ENCODE measurements around the gene TREML2.

DNA sequence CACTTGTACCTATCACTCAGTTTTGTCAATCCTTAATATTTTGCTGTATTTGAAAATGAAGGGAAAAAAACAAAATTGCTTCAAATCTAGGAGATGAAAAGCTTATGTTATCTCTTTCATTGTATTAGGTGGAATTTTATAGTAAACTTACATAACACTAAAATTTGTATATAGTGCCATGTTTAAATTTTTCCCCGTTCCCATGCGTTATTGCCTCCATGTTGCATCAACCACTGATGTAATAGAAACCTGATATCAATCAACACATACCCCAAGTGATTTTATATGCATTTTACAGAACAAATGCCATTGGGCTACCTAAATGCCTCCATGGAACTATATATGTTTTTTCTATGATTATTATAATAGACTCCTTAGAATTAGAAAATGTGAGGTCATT is 23.3 kb downstream of the TREML2 start:
- TF ChIP-seq NFIC (IDR thresholded peaks at IDR 0.05) (no peak), EGR1 (IDR thresholded peaks at IDR 0.05) (no peak), EP300 (IDR thresholded peaks at IDR 0.05; ENCODE audit: borderline replicate concordance) (no peak), TAF1 (IDR thresholded peaks at IDR 0.05; ENCODE audit: low read depth) (no peak), TEAD4 (IDR thresholded peaks at IDR 0.05) (no peak)
- TF ChIP-seq, protein P1, sequence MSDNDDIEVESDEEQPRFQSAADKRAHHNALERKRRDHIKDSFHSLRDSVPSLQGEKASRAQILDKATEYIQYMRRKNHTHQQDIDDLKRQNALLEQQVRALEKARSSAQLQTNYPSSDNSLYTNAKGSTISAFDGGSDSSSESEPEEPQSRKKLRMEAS (IDR thresholded peaks at IDR 0.05), result no peak

Data from Ishikawa (cell line).